NCI-H128 (cell line): ENCODE results near the gene NKG7.

Experiments used
- DNase-seq: peaks from one replicate; lab custom pipeline; 2025; ENCODE audit not compliant: unreplicated experiment; lab: John Stamatoyannopoulos, UW

NKG7 gene

GRCh38 chr19:51364200-51365106, 8.0 kb downstream of the NKG7 start:
- no peak for DNase-seq

- DNase-seq: no peak
Observed at GRCh38 chr19:51361239-51361638, 11.2 kb downstream of the NKG7 start.

GRCh38 chr19:51359294-51359693, 13.2 kb downstream of the NKG7 start:
- no peak for DNase-seq

GRCh38 chr19:51357952-51358351, 14.5 kb downstream of the NKG7 start:
- no peak for DNase-seq

- DNase-seq: no peak
Observed at GRCh38 chr19:51356159-51356801, 16.2 kb downstream of the NKG7 start.

- DNase-seq: no peak
Observed at GRCh38 chr19:51354742-51355148, 17.7 kb downstream of the NKG7 start.

GRCh38 chr19:51354103-51354741, 18.2 kb downstream of the NKG7 start:
- no peak for DNase-seq

GRCh38 chr19:51352783-51353360, 19.6 kb downstream of the NKG7 start:
- no peak for DNase-seq

- DNase-seq: no peak
Observed at GRCh38 chr19:51351266-51351990, 21.0 kb downstream of the NKG7 start.

GRCh38 chr19:51347209-51347928, 25.1 kb downstream of the NKG7 start:
- DNase-seq: no peak

- no peak for DNase-seq
Observed at GRCh38 chr19:51346742-51347141, 25.7 kb downstream of the NKG7 start.

- DNase-seq: no peak
Observed at GRCh38 chr19:51345076-51345620, 27.3 kb downstream of the NKG7 start.

- DNase-seq: no peak
Observed at GRCh38 chr19:51342631-51343569, 29.6 kb downstream of the NKG7 start.

GRCh38 chr19:51341976-51342580, 30.4 kb downstream of the NKG7 start, which contains the start of gene VSIG10L:
VSIG10L (minus strand) TSS chr19:51342139; CDS start chr19:51342124, 15 bp downstream.
- no peak for DNase-seq

- DNase-seq: no peak
Observed at GRCh38 chr19:51341066-51341465, 31.4 kb downstream of the NKG7 start.

- no peak for DNase-seq
Observed at GRCh38 chr19:51339687-51340656, 32.5 kb downstream of the NKG7 start.

GRCh38 chr19:51339313-51339686, 33.2 kb downstream of the NKG7 start:
- DNase-seq: no peak
